Measurements from ENCODE around the gene GABRB1.

GRCh38 chr4:47359891-47360290 is 328.5 kb downstream of the GABRB1 start:
- TF ChIP-seq CTCF (IDR thresholded peaks at IDR 0.05) (no peak), POLR2A (IDR thresholded peaks at IDR 0.05) (no peak)

Data from thyroid gland (tissue), 4 donors.